OCI-LY1 (cell line): Measurements from ENCODE around the gene MMP24OS.

Experiments used
- EZH2 ChIP-seq: fragments of 200-600 bp; sonication (generic), shearing (Covaris generic); IDR thresholded peaks from 2 replicates; pipeline ENCODE4 v1.8.0; 2017; ENCODE audit warnings: borderline replicate concordance, mixed run types, mild to moderate bottlenecking, antibody characterized with exemption, low read length, moderate library complexity, mixed read lengths
- TF ChIP-seq, protein P1 (sequence below): fragments of 200-600 bp; sonication (generic), shearing (Covaris generic); IDR thresholded peaks from 2 replicates; pipeline ENCODE4 v1.5.1; 2017; ENCODE audit warnings: mild to moderate bottlenecking, antibody characterized with exemption, low read length, moderate library complexity, mixed read lengths

DNA sequence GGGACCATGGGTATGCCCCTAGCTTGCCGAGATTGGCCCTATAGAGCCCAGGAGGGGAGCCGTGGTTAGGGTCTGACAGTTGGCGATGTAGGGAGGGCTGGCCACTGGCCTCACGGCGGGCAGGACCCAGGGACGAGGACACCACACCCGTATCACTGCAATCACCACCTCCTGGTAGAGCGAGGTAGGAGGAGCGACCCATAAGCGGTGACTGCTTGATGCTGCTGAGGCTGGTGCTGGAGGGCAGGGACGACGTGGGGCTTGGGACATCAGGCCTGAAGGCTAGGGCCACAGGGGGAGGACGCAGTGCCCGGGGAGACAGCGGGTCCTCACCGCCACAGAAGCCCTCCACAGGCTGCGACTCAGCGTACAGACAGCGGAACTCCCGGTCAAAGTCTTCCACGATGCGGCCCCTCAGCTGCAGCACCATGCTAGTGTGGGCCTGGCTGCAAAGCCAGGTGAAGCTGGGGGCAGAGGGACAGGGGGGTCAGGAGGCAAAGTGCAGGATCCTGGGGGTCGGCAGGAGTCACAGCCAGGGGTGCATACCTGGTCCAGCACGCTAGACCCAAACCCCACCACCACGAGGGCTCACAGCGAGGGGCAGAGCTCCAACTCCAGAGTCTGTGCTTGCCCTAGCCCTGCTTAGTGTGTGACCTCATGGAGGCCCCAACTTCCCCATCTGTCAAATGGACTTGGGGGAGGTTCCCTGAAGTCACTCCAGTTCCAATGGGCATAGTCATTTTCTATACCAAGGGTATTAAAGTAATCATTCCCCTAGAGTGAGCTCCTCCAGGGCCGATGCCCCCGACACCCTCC lies 9.8 kb upstream of the MMP24OS start:
- TF ChIP-seq, protein P1, sequence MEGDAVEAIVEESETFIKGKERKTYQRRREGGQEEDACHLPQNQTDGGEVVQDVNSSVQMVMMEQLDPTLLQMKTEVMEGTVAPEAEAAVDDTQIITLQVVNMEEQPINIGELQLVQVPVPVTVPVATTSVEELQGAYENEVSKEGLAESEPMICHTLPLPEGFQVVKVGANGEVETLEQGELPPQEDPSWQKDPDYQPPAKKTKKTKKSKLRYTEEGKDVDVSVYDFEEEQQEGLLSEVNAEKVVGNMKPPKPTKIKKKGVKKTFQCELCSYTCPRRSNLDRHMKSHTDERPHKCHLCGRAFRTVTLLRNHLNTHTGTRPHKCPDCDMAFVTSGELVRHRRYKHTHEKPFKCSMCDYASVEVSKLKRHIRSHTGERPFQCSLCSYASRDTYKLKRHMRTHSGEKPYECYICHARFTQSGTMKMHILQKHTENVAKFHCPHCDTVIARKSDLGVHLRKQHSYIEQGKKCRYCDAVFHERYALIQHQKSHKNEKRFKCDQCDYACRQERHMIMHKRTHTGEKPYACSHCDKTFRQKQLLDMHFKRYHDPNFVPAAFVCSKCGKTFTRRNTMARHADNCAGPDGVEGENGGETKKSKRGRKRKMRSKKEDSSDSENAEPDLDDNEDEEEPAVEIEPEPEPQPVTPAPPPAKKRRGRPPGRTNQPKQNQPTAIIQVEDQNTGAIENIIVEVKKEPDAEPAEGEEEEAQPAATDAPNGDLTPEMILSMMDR: no peak
- no peak for TF ChIP-seq EZH2
